NCI-H82 (cell line): Measurements from ENCODE around the gene MRPS5.

Experiments used
- DNase-seq: peaks from one replicate; lab custom pipeline; 2025; lab: John Stamatoyannopoulos, UW

The MRPS5 gene

DNA sequence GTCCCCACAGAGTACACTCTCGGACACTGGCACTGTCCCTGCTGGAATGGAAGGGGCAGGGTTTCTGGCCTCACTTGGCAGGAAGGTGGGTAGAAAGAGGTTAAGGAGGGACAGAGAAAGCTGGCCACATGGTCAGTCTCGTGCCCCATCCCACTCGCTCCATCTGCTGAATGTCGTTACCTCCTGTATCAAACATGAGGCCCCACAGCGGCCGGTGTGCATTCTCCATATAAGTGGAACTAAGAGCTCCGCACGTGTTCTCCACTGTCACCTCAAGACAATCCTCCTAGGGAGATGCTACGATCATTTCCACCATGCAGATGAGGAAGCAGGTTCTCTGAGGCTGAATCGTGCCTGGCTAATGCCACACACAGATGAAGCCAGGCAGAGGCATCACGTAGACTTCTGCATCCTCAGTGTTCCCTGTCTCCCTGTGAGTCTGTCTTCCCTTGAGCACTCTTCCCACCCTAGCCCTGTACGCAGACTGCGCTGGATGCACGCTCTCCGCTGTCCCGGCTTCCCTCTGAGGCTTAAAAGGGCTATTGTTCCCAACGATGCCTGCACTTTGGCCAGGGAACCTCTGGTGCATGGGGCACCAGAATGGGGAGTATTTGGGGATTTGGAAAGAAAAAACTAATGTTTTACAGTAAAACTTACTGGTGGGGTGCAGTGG, 61.0 kb downstream of the MRPS5 start:
- no peak for DNase-seq

DNA sequence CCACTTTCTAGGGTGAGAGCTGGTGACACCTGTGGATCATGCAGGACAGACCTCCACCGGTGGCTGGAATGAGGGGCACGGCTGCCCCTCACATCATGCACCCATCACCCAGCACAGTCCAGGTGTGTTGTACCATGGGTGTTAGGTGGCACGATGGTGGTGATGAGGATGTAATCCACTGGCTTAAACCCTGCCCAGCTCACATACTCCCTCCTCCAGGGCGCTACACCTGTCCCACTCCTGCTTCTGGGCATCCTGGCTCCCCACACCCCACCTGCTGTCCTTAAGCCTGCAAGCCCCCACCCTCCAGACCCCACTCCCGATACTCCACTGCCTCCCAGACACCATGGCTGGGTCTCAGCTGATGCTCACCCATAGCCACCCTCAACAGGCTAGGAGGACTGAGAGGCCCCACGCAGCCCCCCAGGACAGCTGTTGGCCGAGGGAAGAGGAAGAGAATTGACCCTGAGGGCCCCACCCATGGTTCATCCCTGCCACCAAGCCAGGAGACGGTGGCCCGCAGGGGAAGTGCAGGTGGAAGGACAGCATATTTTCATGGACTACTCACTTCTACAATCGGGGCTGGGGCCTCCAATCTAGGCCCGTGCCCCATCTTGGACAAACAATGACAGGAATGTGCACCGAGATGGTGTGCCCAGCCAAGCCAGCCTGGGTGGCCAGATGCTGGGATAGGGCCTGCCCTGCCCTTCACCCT, 61.8 kb downstream of the MRPS5 start:
- no peak for DNase-seq

DNA sequence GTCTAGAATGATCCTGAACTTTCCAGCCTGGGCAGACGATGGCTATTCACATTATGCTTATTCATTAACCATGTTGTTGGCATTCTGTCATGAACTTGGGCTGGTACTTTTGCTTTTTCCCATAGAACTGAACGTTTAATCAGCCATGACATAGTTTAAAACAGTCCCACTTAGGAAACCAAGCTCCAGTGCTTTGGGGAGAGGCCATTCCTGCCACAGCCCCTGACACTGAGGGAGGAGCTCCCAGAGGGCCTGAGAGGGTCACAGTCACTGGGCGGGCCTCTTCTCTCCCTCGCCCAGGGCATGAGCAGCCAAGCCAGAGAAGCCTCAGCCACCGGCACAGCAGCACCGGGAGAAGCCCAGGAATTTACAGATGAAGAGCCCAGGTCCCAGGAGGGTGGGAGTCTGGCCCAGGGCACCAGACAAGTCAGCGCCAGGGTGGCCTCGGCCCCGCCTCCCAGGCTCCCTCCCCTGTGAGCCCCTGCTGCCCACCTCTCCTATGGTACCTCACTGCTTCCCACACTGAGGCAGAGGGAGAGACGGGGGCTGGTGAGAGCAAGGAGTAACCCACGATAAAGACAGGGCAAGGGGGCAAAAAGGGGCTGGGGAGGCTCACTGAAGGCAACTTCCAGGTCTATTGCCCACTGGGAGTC, 62.5 kb downstream of the MRPS5 start:
- DNase-seq, result no peak

DNA sequence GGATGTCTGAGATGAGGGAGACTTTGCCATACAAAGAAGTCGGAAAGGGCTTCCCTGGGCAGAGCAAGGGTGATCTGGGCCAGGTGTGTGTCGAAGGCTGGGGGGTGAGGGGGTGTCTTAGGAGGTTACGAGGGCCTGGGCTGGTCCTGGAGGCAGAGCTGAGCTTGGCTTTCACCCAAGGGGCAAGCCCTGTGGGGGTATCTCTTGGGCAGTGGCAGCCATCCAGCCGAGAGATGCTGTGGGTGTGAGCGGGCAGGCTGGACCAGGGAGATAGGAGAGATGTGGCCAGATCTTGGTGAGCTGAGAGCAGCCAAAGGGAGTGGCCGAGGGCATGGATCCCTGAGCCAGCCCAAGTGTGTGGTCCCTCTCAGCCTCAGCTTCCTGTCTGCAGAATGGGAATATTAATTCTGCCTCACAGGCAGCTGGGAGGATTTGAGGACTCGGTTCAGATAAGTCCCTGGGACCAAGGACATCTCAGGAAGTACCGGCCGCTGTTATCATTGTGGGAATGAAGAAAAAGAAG, 63.1 kb downstream of the MRPS5 start:
- no peak for DNase-seq

GRCh38 chr2:95057535-95058370, 63.9 kb downstream of the MRPS5 start:
- no peak for DNase-seq

DNA sequence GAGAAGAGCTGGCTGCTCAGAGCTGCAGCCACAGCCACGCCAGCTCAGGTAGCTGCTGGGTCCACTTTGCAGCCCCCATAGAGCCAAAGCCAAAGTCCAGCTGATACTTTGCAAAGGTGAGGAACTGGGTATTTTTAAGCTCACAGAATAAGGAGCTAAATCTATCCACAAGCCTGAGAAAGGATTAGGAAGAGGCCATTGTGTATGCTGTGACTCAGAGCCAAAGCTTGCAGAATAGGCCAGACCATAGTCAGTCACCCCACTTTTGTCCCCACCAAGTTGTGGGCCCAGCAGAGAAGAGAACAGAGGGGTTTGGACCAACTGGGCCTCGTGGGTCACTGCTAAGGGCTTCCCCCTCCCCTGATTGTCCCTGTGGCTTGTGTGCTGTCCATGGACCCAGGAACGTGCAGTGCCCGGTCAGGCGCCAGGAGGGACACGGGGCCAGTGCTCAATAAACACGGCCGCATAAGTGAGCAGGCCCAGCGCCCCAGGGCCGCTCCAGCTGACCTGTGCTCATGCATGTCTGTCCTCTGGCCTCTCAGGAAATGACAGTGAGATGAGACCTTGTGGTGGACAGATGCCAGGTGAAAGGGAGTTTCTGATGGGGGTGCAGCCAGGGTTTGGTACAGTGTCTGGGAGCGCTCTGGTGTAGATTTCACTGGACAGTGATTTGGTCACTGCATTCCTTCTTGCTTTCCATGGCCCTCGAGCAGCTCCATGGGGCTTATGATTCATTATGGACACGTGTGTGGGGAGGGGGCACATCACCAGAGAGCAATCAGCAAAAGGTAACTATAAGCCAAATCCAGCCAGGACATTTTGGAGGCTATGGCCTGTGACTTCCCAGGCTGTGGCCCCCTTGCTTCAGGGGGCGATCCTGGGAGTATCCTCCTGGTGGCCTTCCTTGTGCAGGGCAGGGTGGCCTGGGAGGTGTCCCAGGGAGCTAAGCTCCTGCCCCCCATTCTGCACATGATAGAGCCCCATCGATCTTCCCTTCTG, 64.8 kb downstream of the MRPS5 start:
- no peak for DNase-seq

GRCh38 chr2:95056044-95056443, 65.6 kb downstream of the MRPS5 start:
- no peak for DNase-seq

- no peak for DNase-seq
These were observed 66.3 kb downstream of the MRPS5 start for GRCh38 chr2:95055262-95055661.

DNA sequence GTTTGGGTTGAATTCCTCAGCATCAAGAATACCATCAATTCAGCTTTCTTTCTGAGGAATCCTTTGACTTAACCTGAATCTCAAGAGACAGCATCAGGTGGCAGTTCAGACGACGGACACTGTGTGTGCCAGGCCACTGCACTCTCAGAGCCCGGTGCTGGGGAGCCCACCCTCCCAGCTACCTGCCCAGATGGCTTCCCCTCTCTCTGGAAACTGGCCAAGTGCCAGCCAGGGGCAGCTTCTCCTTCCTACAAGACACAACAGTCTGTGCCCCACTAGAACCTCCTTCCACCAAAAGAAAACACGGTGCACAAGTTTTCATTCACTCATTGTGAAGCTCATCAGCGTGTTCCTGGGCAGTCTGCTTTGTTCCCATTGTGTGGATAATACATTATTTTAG, 67.6 kb downstream of the MRPS5 start:
- DNase-seq, result no peak

DNA sequence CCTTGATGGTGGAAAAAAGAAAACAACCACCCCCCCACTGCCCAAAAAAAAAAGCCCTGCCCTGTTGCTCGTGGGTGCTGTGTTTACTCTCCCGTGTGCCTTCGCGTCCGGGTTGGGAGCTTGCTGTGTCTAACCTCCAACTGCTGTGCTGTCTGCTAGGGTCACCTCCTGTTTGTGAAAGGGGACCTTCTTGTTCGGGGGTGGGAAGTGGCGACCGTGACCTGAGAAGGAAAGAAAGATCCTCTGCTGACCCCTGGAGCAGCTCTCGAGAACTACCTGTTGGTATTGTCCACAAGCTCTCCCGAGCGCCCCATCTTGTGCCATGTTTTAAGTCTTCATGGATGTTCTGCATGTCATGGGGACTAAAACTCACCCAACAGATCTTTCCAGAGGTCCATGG, 68.1 kb downstream of the MRPS5 start:
- DNase-seq, result peak; percentile 8

DNA sequence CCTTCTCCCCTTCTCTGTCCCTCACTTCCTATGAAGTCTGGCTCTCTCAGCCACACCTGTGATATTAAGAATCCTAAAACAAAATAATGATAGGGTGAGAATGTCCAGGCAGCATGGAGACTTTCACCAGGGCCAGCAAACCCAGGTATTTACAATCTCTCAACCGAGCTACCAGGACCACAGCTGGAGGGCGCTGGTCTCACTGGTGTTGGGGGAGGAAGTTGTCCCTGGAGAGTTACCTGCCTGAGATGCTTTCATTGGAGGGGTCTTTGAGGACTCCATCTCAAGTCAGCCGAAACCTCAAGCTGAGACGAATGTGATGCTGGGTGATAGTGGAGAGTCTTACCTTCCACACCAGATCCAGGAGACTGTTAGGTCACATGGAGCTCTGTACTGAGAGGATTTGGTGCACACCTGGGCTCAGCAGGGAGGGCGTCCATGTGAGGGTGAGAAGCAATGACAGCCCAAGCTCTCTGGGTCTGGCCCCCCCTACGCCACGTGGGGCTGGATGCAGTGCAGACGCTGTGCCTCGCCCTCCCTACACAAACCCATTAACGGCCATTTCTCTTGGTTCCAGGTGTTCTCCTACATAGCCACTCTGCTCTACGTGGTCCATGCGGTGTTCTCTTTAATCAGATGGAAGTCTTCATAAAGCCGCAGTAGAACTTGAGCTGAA, 68.7 kb downstream of the MRPS5 start:
- DNase-seq, result no peak

DNA sequence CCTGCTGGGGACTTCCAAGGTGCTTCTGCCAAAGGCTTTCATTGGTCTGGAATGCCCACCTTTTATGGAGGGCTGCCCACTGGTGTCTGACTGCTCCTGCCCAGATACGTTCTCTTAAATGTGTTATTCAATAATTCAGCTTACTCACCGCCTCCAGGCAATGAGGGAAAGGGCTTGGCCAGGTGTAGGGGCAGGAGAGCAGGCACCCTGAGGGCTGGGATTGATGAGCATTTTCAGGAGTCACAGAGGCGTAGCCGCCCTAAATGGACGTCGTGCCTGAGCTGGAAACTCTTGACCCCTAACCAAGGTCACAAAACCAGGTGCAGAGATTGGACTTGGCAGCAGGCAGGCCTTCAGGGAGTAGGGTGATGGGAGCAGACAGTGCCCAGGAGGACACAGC, 69.3 kb downstream of the MRPS5 start:
- DNase-seq, result no peak

GRCh38 chr2:95051626-95052025, 70.0 kb downstream of the MRPS5 start:
- DNase-seq, result no peak

GRCh38 chr2:95050385-95051300, 71.0 kb downstream of the MRPS5 start:
- no peak for DNase-seq

GRCh38 chr2:95049961-95050360, 71.6 kb downstream of the MRPS5 start:
- no peak for DNase-seq

DNA sequence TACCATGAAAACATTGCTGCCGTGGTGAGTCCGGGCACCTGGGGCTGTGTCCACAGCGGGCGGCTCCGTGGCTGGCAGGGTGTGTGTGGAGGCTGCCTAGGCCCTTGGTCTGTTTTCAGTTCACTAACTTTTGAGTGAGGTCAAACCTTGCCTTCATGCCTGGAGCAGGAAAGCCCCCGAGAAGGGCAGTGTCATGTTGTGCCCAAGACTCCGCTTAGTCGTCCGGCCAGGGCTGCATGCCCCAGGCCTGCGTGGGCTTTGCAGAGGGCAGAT, 72.0 kb downstream of the MRPS5 start:
- no peak for DNase-seq

GRCh38 chr2:95048825-95049682, 72.6 kb downstream of the MRPS5 start:
- no peak for DNase-seq
